SK-N-DZ (cell line): Measurements from ENCODE around the gene CHSY1.

Experiments used
- DNase-seq: peaks from one replicate; pipeline ENCODE4 v3.0.0-alpha.2; 2015; ENCODE audit warnings: low spot score

The CHSY1 gene

DNA sequence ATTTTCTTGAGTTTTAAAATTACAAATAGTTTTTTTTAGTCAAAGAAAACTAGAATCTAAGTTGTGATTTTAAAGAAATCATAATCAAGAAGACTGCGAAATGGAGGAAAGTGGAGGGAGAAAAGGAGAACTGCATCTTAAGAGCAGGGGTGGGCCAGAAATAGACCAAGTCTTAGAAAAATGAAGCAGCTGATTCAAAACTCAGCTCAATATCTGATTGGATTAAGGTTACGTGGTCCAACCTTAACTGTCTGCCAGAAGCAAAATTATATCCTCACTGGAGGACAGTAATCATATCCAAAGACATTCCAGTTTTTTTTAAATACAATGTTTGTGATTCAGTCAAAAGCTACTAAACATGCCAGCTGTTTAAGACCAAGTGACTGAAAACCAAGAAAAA, 41.4 kb downstream of the CHSY1 start:
- no peak for DNase-seq

DNA sequence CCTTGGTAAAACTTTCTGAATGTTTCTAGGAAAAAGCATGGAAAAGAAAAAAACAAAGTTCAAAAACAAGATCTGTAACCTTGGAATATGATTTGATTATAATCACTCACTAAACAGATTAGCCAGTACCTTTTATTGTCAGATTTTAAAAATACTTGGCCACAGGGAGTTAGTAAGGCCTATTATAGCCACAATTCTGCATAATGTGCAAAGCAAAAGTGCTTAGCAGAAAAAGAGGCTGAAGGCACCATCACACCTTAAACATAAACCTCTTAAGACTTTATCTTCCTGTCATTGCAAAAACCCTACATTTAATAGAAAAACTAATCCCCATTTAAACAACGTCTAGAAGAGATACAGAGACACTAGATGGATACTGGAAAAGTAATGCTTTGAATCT, 41.8 kb downstream of the CHSY1 start:
- DNase-seq, result no peak

DNA sequence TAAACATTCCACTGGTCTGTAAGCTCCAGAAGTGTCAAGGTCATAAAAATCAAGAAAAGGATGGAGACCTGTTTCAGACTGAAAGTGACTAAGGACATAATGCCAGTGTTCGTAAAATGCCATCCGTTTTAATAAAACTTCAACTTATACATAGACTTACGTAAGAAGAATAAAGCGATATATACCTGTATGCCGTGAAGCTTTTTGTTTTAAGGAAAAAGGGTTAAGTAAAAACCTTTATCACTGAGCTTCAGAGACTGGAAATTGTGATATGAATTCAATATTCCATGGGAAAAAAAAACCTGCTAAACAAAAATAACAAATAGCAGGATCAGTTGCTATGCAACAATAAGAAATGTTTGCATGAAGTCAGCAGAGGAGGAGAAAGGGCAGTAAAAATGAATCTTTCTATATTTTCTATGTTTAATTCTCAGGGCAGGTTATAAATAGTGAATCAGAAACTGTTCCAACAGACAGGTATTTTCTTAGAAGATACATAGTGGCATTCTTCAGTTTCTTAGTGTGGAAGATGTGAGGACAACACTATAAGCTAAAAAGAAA, 42.5 kb downstream of the CHSY1 start:
- DNase-seq, result no peak

DNA sequence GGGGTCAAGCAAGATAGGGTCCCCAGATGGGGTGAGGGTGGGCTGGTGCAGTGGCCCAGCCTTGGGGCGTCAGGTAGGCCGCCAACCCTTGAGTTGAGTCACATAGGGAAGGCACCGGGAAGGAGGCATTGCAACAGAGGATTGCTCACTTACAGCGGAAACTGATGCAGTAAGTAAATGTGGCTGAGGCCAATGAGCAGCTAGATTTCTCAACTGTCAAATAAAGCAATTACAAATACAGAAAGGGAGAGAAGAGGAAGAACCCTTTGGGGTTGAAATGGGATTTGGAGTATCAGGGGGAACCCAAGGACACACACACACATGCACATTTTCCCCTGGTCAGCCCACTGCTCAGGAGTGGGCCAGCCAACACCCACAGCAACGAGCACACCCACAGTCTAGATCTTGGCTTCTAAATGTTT, 44.0 kb downstream of the CHSY1 start:
- DNase-seq, result no peak

DNA sequence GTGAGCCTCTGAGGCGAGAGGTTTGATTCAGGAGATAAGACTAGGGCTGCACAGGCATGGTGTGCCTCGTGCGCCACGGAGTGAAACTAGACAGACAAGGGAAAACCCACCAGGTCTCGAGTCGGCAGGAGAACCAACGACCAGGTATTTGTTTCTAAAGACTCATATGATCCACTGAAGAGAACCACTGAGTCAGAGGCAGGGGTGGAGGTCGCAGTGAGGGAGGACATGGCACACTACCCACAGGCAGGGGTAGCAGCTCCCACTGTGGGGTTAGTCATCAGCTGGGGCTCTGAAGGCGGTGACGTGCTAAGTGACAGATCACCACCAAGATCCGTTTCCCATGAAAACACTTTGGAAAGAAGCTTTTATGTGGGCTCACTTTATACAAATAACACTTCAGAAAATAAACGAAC, 45.7 kb downstream of the CHSY1 start:
- DNase-seq, result peak; percentile 30

DNA sequence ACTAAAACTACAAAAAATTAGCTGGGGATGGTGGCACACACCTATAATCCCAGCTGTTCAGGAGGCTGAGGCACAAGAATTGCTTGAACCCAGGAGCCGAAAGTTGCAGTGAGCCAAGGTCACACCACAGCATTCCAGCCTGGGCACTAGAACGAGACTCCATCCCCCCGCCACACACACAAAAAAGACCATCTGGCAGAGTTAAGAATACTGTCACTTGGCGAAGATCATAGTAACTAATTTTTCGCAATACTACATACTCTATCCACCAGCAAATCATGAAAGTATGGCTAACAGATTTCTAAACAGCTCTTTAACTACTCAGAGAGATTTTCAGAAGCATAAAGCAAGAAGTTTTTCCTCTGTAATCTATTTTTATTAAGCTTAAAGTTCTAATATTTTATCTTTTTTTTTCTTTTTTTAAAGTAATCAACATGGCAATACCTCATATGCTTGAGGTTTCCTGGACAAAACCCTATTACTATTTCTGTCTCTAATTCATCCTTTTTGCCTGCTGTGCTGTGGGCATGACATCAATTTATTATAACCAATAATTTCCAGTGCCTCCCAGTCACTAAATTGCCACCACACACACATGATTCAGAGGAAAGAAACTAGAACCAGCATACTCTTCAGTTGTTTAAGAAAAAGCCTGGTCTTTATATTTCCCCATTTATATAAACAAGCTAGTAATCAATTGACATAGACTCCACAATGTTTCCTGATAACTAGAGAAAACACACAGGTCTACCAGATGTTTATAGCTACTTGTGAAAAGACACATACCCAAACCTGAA, 46.9 kb downstream of the CHSY1 start:
- DNase-seq, result no peak

DNA sequence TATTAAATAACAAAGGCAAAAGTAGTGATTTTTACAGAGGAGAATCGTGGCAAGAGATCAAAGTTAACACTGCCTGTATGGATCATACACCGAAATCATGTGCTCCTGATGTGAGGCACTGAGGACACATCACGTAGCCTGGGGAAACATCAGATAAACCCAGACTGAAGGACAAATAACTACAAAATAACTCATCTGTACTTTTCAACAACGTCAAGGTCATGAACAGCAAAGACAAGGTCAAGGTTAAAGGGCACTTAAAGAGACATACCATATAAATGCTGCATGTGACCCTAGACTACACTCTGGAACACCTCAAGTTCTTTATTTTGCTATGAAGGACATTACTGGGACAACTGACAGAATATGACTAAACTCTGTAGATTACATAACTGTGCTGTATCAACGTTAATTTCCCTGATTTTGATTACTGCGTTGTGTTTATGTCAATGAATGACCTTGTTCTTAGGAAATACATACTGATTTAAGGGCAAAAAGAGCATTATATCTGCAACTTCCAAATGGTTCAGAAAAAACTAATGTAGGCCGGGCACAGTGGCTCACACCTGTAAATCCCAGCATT, 48.1 kb downstream of the CHSY1 start:
- no peak for DNase-seq

DNA sequence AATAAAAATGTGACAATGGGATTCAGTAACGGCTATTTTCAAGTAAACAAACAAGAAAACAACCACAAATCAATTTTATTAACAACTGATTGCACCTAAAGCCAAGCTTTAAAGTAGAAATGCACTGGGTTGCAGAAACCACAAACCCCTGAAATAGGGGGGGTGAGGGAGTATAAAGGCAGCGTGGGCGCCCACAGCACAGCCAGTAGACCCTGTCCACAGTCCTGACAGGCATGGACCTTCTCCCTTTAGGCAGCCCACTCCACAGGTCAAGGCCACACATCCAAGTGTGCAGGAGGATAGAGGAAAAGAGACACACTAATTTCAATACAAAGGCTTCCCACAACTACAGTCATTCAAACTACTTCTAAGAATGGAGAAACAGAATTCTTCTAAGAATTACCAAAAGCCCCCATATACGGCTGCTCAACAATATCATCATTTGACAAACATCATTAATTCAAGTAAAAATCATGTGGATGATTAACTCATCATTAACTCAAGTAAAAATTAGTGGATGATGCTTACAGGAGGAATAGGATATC, 48.7 kb downstream of the CHSY1 start:
- no peak for DNase-seq

DNA sequence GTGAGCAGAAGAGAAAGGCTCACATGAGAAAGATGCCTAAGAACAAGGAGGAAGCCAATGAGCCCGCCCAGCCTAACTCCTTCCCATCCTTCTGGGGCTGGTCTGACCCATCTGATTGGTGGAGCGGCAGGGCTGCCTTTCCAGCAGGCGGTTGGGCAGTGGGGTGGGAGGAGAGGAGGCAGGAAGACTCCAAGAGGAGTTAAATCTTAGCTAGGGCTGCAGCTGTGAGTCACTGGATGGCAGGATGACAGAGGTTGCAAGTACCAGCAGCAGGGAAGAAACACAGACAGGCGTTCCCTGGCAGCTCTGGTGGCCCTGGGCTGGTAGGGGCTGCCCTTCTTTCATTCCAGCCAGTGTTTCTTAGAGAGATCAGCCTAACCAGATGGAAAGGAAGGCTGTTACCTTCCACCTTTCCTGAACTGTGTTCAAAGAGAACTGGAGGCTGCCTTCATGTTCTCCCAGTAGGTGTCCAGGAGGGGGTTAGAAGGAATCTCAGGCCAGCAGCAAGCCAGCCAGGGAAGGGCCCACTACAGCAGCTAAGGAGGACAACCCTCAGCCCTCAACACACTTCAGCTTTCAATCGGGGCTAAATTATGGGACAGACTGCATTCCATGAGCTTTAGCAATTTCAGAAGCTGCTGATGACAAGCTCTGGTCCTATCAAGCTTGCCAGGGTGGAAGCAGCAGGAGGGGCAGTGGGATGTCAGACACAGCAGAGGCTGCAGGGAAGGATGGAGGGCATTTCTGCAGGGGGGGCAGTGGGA, 50.3 kb downstream of the CHSY1 start:
- peak; percentile 79 for DNase-seq

DNA sequence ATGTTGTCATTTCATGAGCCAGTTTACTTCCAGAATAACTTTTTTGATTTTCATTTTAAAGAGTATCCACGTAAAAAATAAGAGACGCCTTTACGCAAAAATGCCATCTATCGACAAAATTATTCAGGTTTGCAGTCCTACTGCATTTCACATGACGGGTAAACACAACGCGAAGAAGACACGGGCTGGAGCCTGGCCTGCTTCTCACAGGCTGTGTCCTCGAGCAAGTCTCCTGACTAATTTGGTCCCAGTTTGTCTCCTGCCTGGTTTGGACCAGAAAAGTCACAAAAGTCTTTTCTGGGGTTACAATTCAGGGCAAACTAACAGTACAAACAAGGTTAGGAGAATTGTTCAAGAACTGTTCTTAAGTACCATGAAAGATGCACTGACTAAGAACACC, 51.7 kb downstream of the CHSY1 start:
- DNase-seq, result no peak

DNA sequence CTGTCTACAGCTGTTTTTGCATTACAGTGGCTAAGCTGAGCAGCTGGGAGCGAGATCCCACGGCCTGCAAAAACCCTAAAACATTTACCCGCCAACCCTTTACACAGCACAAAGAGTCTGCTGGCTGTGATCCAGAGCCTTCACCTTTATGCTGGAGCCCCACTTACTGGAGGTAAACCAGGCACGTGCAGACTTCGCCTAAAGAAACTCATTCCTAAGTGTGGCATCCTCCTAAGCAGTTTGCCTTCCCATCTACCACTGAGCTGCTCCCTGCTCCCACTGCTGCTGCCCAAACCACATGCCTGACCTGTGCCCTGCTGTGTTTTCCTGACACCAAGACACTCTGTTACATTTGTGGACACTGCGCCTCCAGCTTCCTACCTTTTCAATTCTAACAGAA, 53.0 kb downstream of the CHSY1 start:
- DNase-seq, result no peak

DNA sequence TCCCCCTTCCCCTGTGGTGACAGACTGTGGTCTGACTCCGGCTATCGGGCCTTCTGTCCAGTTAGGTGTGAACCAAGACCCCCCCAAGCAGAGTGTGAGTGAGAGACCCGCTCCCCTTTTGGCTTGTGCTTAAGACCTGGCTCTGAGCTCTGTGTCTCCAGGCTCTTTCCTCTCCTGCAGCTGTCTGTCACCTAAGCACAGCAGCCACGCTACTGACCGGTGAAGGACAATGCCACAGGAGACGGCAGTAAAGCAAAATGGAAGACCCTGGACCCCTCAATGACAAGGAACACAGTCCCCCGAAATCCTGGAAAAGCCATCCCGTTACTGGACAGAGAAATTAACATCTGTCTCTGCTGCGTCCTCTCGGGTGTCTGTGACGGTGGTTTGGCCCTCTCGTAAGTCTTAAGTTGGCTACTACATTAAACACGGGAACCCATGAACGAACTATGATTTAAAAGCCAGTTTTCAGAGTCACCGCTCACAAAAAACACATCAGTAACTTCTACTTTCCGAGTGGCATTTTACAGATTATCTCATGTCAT, 53.7 kb downstream of the CHSY1 start:
- no peak for DNase-seq

DNA sequence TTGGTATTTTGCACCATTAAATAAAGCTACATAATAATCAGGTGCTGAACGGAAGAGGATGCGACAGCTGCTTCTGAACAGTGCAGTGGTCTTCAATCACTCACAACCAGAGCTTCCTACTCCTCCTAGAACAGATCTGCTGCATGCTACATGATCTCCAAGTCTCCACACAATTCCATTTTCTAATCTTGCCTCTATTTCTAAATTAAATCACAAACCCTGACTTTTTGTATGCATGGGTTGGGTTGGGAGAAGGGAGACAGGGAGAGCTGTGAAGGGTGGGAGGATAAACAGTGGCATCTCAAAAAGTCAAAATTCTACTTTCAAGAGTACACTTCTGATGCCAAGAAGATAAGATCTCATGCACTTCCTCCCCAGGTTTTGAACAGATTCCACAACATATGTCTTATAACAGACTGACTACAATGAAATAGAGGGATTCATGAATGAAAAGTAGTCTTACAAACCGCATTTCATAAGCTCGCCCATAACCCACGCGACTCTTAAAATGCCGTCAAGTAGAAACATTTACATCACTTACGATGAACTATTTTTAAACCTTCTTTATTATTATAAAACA, 57.2 kb downstream of the CHSY1 start:
- no peak for DNase-seq

DNA sequence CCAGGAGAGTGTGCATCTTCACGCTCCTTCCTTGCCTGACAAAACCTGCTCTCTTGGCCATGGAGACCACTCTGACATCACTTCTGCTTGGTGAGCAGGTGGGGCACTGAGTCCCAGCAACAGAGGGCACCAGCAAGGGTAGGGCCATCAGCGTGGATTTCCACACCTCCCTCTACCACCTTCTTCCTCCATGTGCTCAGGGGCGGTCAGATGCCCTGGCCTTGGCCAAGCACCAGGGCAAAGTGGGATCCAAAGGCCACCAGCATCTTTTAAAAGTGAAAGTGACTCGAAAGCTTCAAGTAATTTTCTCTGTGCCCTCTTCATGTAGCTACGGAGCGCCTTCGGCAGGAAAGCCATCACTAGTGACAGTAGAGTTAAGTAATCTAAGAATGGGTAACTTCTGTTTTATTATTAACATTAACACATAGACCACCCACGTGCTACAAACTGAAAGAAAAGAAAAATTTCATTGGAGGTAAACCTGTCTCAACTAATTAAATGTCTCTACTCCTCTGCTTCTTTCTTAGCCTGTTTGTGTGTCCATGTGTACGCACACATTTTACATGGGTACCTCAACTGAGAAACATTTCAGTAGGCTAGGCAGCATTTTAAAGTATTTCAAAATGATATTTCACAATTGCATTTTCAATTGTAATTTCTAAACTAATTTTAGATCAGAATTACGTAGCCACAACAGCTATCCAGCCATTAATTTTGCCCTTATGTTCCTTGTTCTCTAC, 57.9 kb downstream of the CHSY1 start:
- no peak for DNase-seq

DNA sequence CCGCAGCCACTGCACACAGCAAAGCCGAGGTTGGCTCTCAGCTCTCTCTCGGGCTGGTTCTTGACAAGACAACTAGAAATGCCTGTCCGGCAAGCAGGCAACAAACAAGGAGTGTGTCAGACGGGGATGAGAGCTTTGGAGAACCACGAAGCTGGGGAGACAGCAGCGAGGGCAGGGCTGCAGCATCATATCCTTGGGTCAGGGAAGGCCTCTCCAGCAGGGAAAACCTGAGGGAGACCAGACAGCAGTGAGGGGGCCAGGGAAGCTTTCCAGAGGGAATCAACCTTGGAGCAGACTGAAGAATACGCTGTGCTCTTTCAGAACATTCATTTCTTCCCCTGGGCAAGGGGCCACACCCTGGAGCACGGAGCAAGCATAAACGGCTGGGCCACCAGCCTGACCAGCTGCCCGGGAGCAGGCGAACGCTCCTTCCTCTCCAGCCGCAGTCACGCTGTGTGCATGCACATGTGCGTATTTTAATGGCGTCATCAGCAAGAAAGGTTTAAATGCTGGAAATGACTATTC, 58.7 kb downstream of the CHSY1 start:
- no peak for DNase-seq

DNA sequence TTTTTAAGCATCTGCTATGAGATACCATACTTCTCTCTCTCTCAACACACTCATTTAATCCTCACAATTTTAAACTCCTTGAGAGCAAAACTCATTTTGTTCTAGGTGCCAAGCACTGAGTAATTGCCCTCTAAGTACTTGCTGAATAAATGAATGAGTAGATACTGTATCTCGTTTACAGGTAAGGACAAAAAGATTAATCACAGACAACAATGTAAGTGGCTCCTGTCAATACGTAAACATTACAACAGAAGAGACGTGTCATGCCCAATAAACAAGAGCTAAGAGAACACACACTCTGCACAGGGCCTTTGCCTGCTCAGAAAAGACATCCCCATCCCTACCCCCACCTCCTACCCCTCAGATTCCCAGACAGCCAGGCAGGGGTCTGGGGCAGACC, 59.8 kb downstream of the CHSY1 start:
- no peak for DNase-seq

DNA sequence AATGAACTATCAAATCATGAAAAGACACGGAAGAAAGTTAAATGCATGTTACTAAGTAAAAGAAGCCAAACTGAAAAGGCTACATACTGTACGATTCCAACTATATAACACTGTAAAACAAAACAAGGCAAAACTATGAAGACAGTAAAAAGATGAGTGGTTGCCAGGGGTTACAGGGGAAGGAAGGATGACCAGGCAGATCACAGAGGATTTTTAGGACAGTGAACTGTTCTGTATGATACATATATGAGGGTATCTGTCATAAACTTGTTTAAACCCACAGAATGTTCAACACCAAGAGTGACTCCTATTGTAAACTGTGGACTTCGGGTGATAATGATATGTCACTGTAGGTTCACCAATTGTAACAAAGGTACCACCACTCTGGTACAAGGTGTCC, 60.6 kb downstream of the CHSY1 start:
- DNase-seq, result no peak

DNA sequence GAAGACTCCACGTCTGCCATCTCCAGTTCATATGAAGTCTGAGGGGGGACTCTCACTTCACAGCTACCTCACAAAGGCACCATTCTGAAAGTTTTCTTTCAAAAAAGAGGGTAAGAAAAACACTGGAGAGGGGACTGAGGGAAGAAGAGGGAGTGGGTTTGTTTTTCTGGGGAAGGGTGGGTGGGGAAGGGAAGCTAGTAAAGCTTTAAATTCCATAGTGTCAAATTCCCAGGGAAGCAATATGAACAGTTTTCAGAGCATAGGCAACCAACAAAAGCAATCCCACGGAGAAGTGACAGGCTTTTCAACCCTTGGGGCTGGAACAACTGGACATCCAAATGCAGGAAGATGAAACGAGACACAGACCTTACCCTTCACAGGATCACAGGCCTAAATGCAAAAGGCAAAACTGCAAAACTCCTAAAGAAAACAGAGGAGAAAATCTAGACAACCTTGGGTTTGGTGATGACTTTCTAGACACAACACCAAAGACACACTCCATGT, 61.7 kb downstream of the CHSY1 start:
- DNase-seq, result no peak

DNA sequence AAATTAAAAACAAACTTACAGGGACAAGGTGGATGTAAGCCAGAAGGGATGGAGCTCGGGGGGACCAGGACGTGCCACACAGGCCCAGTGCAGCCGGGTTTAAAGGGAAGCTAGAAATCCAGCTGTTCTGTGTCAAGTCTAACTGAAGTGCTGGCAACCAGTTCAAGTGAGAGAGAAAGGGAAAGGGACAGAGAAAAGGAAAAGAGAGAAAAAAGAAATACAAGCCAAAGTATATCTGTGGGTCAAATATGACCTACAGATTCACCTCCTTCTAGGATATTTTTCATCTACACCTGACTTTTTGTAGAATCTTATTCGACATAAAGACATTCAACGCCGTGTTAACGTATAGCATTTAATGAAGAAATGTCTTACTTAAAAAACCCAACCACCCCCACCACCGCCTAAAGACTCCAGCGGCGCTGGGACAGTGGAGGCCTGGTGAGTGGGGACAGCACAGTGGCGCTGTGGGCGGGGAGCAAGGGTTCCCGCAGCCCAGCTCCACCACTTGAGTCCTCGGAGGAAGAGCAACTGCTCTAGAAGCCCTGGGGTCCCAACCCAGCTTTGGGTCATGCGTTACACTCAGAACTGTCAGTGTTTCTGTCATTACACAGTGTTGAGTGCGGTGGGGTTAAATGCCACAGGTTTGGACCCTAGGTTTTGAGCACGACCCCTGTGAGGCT, 62.3 kb downstream of the CHSY1 start:
- no peak for DNase-seq
